A549 treated with CpdA at 1 μM for 4 hours (cell line): ENCODE measurements around the gene FTCDNL1. TPM values are rescaled to one million over a fixed set of nuclear protein-coding genes. Genes with fewer than 3 reads are reported as not detected.

Experiments
- total RNA-seq: library from RNA; stranded (reverse); fragments of 200-300 nt; extraction: Qiagen RNA extraction; gene quantifications from 5 replicates; pipeline ENCODE4 v1.2.3, GENCODE V29; 2022; ENCODE audit warnings: low read depth

Gene FTCDNL1
- 1.8 to 3.1 TPM (median 3.0 TPM) in 5 replicates for total RNA-seq

DNA sequence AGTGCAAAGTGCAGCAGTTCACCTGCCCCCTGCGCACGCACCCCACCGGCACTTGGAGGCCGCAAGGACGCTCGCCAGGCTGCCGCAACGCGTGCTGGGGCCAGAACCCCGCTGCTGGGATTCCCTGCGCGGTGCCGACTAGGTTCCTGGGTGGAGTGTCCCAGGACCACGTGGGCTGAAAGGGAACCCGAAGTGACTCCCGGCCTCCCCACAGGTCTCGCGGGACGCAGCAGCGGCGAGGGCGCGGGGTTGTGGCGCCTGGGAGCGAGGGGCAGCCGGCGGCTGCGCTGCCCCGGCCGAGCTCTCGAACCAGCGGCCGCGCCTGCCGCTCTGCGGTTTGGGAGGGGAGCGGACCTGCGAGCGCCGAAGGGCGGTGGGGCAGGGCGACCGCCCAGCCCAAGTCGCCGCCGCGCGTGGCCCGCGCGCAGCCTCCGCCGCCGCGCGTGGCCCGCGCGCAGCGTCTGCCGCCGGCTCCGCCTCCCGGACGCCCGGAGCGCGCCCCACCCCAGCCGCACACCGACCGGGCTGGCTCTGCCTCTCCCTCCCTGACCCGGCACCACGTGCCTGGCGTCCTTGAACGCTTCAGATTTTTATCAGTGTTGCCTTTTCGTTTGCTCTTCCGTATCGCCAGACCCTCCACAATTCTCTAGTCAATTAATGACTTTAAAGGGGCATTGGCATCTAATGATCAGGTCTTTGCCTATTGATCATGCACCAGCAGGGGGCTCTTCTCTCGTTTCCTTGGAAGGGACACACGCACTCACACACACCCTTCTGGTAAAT, at the start of gene FTCDNL1:
TSS of gene FTCDNL1 (minus strand) at position 475 of the 783 bp plus-strand sequence. CDS start 2,230 bp downstream, outside the sequence.

Other genes with a start within 250 kb of the FTCDNL1 start
- 6.9 to 9.1 TPM (median 7.7 TPM) in 5 replicates for gene C2orf69, start 60.1 kb upstream of the FTCDNL1 start, total RNA-seq
- 6.5 to 9.7 TPM (median 7.1 TPM) in 5 replicates for gene TYW5, start 104.3 kb upstream of the FTCDNL1 start, total RNA-seq
- gene MAIP1, start 104.4 kb upstream of the FTCDNL1 start, total RNA-seq, result 33.3 to 44.2 TPM (median 40.6 TPM) in 5 replicates